ENCODE results near the gene MAPK8. TPM values are rescaled to one million over a fixed set of nuclear protein-coding genes. Genes with fewer than 3 reads are reported as not detected.

Gene MAPK8
- total and polyA plus RNA-seq, 4 donors = 9.1 to 142 (median 24.2) TPM

- Histone ChIP-seq H3K4me1 (ENCODE audit: control insufficient read depth in 5 of 5, insufficient read depth in 5 of 5, low read length in 5 of 5) (peaks cover 0 to 14% (median 9%) of the 10 kb centered on the region in 5 donors), H3K27me3 (ENCODE audit: control insufficient read depth in 3 of 3, insufficient read depth in 3 of 3, low read length in 2 of 3) (no peaks in the 10 kb centered on the region), H3K4me3 (no peak overlapping the region)
Observed at GRCh38 chr10:48290286-48290685, 16.2 kb upstream of the MAPK8 start.

DNA sequence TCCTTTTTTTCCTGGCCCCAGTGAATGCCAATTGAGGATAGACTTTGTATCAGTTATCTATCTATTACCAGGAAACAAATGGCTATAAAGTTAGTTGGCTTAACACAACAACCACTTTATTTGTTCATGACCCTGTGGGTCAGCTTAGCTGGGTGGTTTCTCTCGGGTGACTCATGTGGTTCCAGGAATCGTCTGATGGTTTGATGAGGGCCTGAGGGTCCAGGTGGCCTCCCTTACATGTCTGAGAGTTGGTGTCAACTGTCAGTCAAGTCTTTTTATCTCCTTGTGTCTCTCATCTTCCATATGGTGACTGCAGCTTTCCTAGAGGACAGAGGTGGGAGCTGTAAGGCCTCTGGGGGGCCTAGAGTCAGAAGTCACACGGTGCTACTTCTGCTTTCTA lies 15.3 kb upstream of the MAPK8 start:
- no peak for DNase-seq
- Histone ChIP-seq H3K4me1 (ENCODE audit: control insufficient read depth in 5 of 5, insufficient read depth in 5 of 5, low read length in 5 of 5) (peaks cover 0 to 14% (median 9%) of the 10 kb centered on the region in 5 donors), H3K36me3 (ENCODE audit: control insufficient read depth in 4 of 4, insufficient read depth in 4 of 4, low read length in 4 of 4) (no peaks in the 10 kb centered on the region), H3K4me3 (no peak overlapping the region), H3K27me3 (ENCODE audit: control insufficient read depth in 3 of 3, insufficient read depth in 3 of 3, low read length in 2 of 3) (no peaks in the 10 kb centered on the region), H3K9ac (ENCODE audit: insufficient read depth in 1 of 2, low read length in 2 of 2) (no peak overlapping the region), H3K27ac (ENCODE audit: low read depth in 1 of 2, low read length in 1 of 2) (no peak overlapping the region), H3K9me3 (ENCODE audit: control insufficient read depth in 4 of 4, insufficient read depth in 3 of 4, low read length in 3 of 4) (no peaks in the 10 kb centered on the region)
- no peak for ATAC-seq (ENCODE audit: insufficient read depth, low FRiP score)
- TF ChIP-seq, protein P1, sequence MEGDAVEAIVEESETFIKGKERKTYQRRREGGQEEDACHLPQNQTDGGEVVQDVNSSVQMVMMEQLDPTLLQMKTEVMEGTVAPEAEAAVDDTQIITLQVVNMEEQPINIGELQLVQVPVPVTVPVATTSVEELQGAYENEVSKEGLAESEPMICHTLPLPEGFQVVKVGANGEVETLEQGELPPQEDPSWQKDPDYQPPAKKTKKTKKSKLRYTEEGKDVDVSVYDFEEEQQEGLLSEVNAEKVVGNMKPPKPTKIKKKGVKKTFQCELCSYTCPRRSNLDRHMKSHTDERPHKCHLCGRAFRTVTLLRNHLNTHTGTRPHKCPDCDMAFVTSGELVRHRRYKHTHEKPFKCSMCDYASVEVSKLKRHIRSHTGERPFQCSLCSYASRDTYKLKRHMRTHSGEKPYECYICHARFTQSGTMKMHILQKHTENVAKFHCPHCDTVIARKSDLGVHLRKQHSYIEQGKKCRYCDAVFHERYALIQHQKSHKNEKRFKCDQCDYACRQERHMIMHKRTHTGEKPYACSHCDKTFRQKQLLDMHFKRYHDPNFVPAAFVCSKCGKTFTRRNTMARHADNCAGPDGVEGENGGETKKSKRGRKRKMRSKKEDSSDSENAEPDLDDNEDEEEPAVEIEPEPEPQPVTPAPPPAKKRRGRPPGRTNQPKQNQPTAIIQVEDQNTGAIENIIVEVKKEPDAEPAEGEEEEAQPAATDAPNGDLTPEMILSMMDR (IDR thresholded peaks at IDR 0.05; ENCODE audit: control extremely low read depth, extremely low read depth) = no peak
- 66 to 76% methylated on average over 3 of the region's 3 CpGs for WGBS, 2 donors

More at GRCh38 chr10:48290286-48290685, 16.2 kb upstream of the MAPK8 start:
- H3K36me3 ChIP-seq (ENCODE audit: control insufficient read depth in 4 of 4, insufficient read depth in 4 of 4, low read length in 4 of 4) = no peaks in the 10 kb centered on the region
- 94 to 97% methylated on average over 9 of the region's 9 CpGs for WGBS, 2 donors
- DNase-seq (no peak), ATAC-seq (ENCODE audit: insufficient read depth, low FRiP score) (no peak)
- H3K27ac ChIP-seq (ENCODE audit: low read depth in 1 of 2, low read length in 1 of 2) = no peak overlapping the region
- H3K9me3 ChIP-seq (ENCODE audit: control insufficient read depth in 4 of 4, insufficient read depth in 3 of 4, low read length in 3 of 4) = peaks cover 0 to 3% (median 0%) of the 10 kb centered on the region in 4 donors
- TF ChIP-seq, protein P1 (IDR thresholded peaks at IDR 0.05; ENCODE audit: control extremely low read depth, extremely low read depth) = no peak
- H3K9ac ChIP-seq (ENCODE audit: insufficient read depth in 1 of 2, low read length in 2 of 2) = no peak overlapping the region

GRCh38 chr10:48292616-48293015 lies 13.9 kb upstream of the MAPK8 start:
- Histone ChIP-seq H3K9ac (ENCODE audit: insufficient read depth in 1 of 2, low read length in 2 of 2) (no peak overlapping the region), H3K4me1 (ENCODE audit: control insufficient read depth in 5 of 5, insufficient read depth in 5 of 5, low read length in 5 of 5) (peaks cover 0 to 11% (median 6%) of the 10 kb centered on the region in 5 donors), H3K9me3 (ENCODE audit: control insufficient read depth in 4 of 4, insufficient read depth in 3 of 4, low read length in 3 of 4) (no peaks in the 10 kb centered on the region), H3K27me3 (ENCODE audit: control insufficient read depth in 3 of 3, insufficient read depth in 3 of 3, low read length in 2 of 3) (no peaks in the 10 kb centered on the region), H3K4me3 (no peak overlapping the region), H3K27ac (ENCODE audit: low read depth in 1 of 2, low read length in 1 of 2) (no peak overlapping the region), H3K36me3 (ENCODE audit: control insufficient read depth in 4 of 4, insufficient read depth in 4 of 4, low read length in 4 of 4) (no peaks in the 10 kb centered on the region)
- ATAC-seq (ENCODE audit: insufficient read depth, low FRiP score) (no peak), DNase-seq (no peak)
- WGBS, 2 donors = 91 to 94% methylated on average over 3 of the region's 3 CpGs
- TF ChIP-seq, protein P1 (IDR thresholded peaks at IDR 0.05; ENCODE audit: control extremely low read depth, extremely low read depth) = no peak

DNA sequence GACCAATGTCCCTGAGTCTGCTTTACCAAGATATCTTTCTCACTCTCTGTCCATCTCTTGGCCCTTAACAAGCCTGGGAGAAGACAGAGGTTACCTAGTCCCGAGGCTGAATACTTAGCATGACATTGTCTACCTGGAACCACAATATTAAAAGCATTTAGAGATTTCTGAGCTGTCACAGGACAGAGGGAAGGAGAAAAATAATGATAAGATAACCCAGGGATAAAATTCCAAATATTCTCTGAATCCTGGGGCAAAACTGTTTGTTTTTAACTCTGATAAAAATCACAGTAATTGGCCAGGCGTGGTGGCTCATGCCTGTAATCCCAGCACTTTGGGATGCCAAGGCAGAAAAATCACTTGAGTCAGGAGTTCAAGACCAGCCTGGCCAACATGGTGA lies 12.0 kb upstream of the MAPK8 start:
- TF ChIP-seq, protein P1 (IDR thresholded peaks at IDR 0.05; ENCODE audit: control extremely low read depth, extremely low read depth) = no peak
- DNase-seq (no peak), ATAC-seq (ENCODE audit: insufficient read depth, low FRiP score) (no peak)
- Histone ChIP-seq H3K9me3 (ENCODE audit: control insufficient read depth in 4 of 4, insufficient read depth in 3 of 4, low read length in 3 of 4) (no peaks in the 10 kb centered on the region), H3K27me3 (ENCODE audit: control insufficient read depth in 3 of 3, insufficient read depth in 3 of 3, low read length in 2 of 3) (no peaks in the 10 kb centered on the region), H3K27ac (ENCODE audit: low read depth in 1 of 2, low read length in 1 of 2) (no peak overlapping the region), H3K9ac (ENCODE audit: insufficient read depth in 1 of 2, low read length in 2 of 2) (no peak overlapping the region), H3K4me1 (ENCODE audit: control insufficient read depth in 5 of 5, insufficient read depth in 5 of 5, low read length in 5 of 5) (peaks cover 0 to 1% (median 0%) of the 10 kb centered on the region in 5 donors), H3K36me3 (ENCODE audit: control insufficient read depth in 4 of 4, insufficient read depth in 4 of 4, low read length in 4 of 4) (no peaks in the 10 kb centered on the region), H3K4me3 (no peak overlapping the region)
- 83 to 87% methylated on average over 2 of the region's 2 CpGs for WGBS, 2 donors
